ENCODE measurements around the gene C1QTNF2. TPM values are rescaled to one million over a fixed set of nuclear protein-coding genes. Genes with fewer than 3 reads are reported as not detected.
A peak's percentile ranks its signal among the peaks of the same experiment; 100 is the strongest.

C1QTNF2 gene
- total and polyA plus RNA-seq, 2 of the 13 experiments (the other 11 are each of a cell fraction or from before 2014, with no cell fraction given), result not detected

DNA sequence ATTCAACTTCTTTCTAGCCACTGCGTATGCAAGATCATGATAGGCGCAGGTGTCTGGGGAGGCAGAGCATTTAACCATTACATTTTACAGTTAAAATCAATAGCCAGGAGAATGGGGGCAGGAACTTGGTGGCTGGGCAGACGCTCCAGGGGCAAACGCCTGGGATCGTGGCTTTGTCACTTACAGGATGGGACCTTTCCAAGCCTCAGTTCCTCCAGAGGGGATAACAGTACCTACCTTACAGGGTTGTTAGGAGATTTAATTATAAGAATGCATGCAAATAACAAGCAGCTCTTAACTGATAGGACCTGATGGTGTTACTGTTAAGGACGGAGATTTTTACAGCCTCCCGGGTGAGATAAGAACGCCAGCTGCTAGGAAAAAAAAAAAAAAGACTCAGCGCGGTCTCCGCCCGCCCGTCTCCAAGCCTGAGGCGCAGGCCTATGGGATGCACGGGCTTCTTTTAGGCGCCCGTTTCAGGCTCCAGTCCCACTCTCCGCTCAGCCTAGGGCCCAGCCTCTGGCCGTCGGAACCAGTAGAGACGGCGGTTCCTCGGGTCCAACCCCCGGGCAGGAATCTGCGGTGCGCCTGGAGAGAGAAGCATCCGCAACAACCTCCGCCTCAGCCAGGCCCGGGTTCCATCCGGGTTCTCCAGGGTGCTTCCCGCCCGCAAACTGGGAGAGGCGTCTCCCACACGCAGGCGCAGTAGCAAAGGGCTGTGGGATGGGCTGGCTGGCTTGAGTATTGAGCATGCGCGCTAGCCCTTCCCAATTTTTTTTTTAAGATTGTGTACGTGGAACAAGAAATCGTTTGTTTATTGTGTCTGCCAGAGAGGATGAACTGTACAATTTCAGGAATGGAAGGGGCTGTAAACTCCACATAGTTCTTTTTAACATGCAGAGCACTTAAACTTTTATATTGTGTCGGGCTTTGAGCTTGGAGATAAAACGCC lies 29.3 kb upstream of the C1QTNF2 start, which contains the start of gene FAM200C (continued):
- TF ChIP-seq BCL3 (CRISPR knock-in tag; IDR thresholded peaks at IDR 0.05) (peak; percentile 78; the same call in 1 of the 2 replicates), RARA (CRISPR knock-in tag; IDR thresholded peaks at IDR 0.05) (peak; percentile 20; the same call in 1 of the 2 replicates), ASH2L (IDR thresholded peaks at IDR 0.05; ENCODE audit: insufficient read length, low read depth, low read length) (peak; percentile 88), ZNF263 (CRISPR knock-in tag; IDR thresholded peaks at IDR 0.05) (no peak), ZNF703 (CRISPR knock-in tag; IDR thresholded peaks at IDR 0.05; ENCODE audit: borderline replicate concordance) (no peak), SPEN (CRISPR knock-in tag; IDR thresholded peaks at IDR 0.05; ENCODE audit: low read depth) (peak; percentile 95), ZNF333 (CRISPR knock-in tag; IDR thresholded peaks at IDR 0.05; ENCODE audit: borderline replicate concordance) (peak; percentile 81; the same call in 1 of the 2 replicates), ELF3 (CRISPR knock-in tag; IDR thresholded peaks at IDR 0.05) (peak; percentile 48; the same call in 1 of the 2 replicates), ZNF563 (CRISPR knock-in tag; IDR thresholded peaks at IDR 0.05) (peak; percentile 79; the same call in 1 of the 2 replicates), SALL2 (CRISPR knock-in tag; IDR thresholded peaks at IDR 0.05) (0 out of 2 replicates have a peak, but pooled peaks have one; percentile 32), ZNF335 (CRISPR knock-in tag; IDR thresholded peaks at IDR 0.05) (no peak), E2F5 (CRISPR knock-in tag; conservative IDR thresholded peaks at IDR 0.05) (peak; percentile 78), IRX3 (CRISPR knock-in tag; IDR thresholded peaks at IDR 0.05; ENCODE audit: borderline replicate concordance, low read depth) (no peak), ZNF782 (CRISPR knock-in tag; IDR thresholded peaks at IDR 0.05; ENCODE audit: borderline replicate concordance) (no peak), ZNF235 (CRISPR knock-in tag; IDR thresholded peaks at IDR 0.05; ENCODE audit: borderline replicate concordance) (no peak), YY1 (IDR thresholded peaks at IDR 0.05; ENCODE audit: insufficient read depth, insufficient replicate concordance, low read depth, low read length) (peak; percentile 45), PHB2 (IDR thresholded peaks at IDR 0.05; ENCODE audit: partially characterized antibody) (no peak), NCOA2 (CRISPR knock-in tag; IDR thresholded peaks at IDR 0.05) (no peak; the same call in 1 of the 2 replicates), ZNF564 (CRISPR knock-in tag; IDR thresholded peaks at IDR 0.05) (0 out of 2 replicates have a peak, but pooled peaks have one; percentile 34), ZFP36 (IDR thresholded peaks at IDR 0.05; ENCODE audit: borderline replicate concordance, low read depth, low read length, partially characterized antibody) (no peak), MIER3 (CRISPR knock-in tag; IDR thresholded peaks at IDR 0.05; ENCODE audit: borderline replicate concordance) (no peak)
- TF ChIP-seq, protein P1, sequence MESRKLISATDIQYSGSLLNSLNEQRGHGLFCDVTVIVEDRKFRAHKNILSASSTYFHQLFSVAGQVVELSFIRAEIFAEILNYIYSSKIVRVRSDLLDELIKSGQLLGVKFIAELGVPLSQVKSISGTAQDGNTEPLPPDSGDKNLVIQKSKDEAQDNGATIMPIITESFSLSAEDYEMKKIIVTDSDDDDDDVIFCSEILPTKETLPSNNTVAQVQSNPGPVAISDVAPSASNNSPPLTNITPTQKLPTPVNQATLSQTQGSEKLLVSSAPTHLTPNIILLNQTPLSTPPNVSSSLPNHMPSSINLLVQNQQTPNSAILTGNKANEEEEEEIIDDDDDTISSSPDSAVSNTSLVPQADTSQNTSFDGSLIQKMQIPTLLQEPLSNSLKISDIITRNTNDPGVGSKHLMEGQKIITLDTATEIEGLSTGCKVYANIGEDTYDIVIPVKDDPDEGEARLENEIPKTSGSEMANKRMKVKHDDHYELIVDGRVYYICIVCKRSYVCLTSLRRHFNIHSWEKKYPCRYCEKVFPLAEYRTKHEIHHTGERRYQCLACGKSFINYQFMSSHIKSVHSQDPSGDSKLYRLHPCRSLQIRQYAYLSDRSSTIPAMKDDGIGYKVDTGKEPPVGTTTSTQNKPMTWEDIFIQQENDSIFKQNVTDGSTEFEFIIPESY (CRISPR knock-in tag; IDR thresholded peaks at IDR 0.05), result no peak
- TF ChIP-seq, protein P2, sequence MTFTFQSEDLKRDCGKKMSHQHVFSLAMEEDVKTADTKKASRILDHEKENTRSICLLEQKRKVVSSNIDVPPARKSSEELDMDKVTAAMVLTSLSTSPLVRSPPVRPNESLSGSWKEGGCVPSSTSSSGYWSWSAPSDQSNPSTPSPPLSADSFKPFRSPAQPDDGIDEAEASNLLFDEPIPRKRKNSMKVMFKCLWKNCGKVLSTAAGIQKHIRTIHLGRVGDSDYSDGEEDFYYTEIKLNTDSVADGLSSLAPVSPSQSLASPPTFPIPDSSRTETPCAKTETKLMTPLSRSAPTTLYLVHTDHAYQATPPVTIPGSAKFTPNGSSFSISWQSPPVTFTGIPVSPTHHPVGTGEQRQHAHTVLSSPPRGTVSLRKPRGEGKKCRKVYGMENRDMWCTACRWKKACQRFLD (CRISPR knock-in tag; IDR thresholded peaks at IDR 0.05; ENCODE audit: borderline replicate concordance), result peak; percentile 60; the same call in 1 of the 2 replicates
